HepG2 (cell line): ENCODE measurements around the gene ZBTB46. TPM values are rescaled to one million over a fixed set of nuclear protein-coding genes. Genes with fewer than 3 reads are reported as not detected.
A peak's percentile ranks its signal among the peaks of the same experiment; 100 is the strongest.

Source experiments
- ATAD3A ChIP-seq: sonication (generic); formaldehyde crosslinking; IDR thresholded peaks from 2 replicates; pipeline ENCODE4 v1.4.0; 2020; ENCODE audit warnings: missing genetic modification reagents
- ELF1 ChIP-seq: sonication (generic); formaldehyde crosslinking; IDR thresholded peaks from 2 replicates; pipeline ENCODE4 v1.4.0; 2020; ENCODE audit warnings: missing genetic modification reagents
- ESRRA ChIP-seq: sonication (generic); formaldehyde crosslinking; IDR thresholded peaks from 2 replicates; pipeline ENCODE4 v1.5.1; 2020; ENCODE audit warnings: mild to moderate bottlenecking, low read depth, missing genetic modification reagents
- GATAD1 ChIP-seq: IDR thresholded peaks from 2 replicates; pipeline ENCODE4 v1.6.1; 2016; ENCODE audit warnings: missing genetic modification reagents, missing compliant biosample characterization
- NBN ChIP-seq: fragments of 450-650 bp; conservative IDR thresholded peaks from 2 replicates; pipeline ENCODE4 v1.6.1; 2017
- NFATC3 ChIP-seq: sonication (generic); formaldehyde crosslinking; IDR thresholded peaks from 2 replicates; pipeline ENCODE4 v1.5.1; 2020; ENCODE audit warnings: mild to moderate bottlenecking, missing genetic modification reagents
- RFXANK ChIP-seq: IDR thresholded peaks from 2 replicates; pipeline ENCODE4 v1.6.1; 2016
- SIX4 ChIP-seq: sonication (generic); formaldehyde crosslinking; IDR thresholded peaks from 2 replicates; pipeline ENCODE4 v1.4.0; 2020; ENCODE audit warnings: missing genetic modification reagents
- ZNF331 ChIP-seq: sonication (generic); formaldehyde crosslinking; IDR thresholded peaks from 2 replicates; pipeline ENCODE4 v1.4.0; 2020; ENCODE audit warnings: missing genetic modification reagents
- ZNF430 ChIP-seq: sonication (generic); formaldehyde crosslinking; IDR thresholded peaks from 2 replicates; pipeline ENCODE4 v1.9.0; 2021; ENCODE audit warnings: mild to moderate bottlenecking, missing genetic modification reagents
- ZNF431 ChIP-seq: sonication (generic); formaldehyde crosslinking; IDR thresholded peaks from 2 replicates; pipeline ENCODE4 v1.9.0; 2022; ENCODE audit warnings: missing genetic modification reagents, low read depth, mild to moderate bottlenecking, borderline replicate concordance
- ZNF780A ChIP-seq: sonication (generic); formaldehyde crosslinking; IDR thresholded peaks from 2 replicates; pipeline ENCODE4 v1.8.0; 2022; ENCODE audit warnings: mild to moderate bottlenecking, missing genetic modification reagents, moderate library complexity
- polyA plus RNA-seq, 8 experiments: library from polyadenylated mRNA; depleted of rRNA in 3 of 8; stranded (reverse) in 7 of 8; unstranded in 1 of 8; fragments of >200 nt; fragmentation: Illumina TruSeq in 4 of 8; extraction: Trizol in 4 of 8; gene quantifications; 2 replicates each; pipeline versions ENCODE4 v1.2.1 to v1.2.3, GENCODE V29; 2011 to 2016; ENCODE audit warnings: low read depth in 4 of 8, missing spikeins in 1 of 8, mixed read lengths in 1 of 8; ENCODE audit not compliant: insufficient read depth in 1 of 8
- total RNA-seq, 5 experiments: library from RNA; depleted of rRNA; stranded (reverse); fragments of >200 nt; fragmentation: Illumina TruSeq; extraction: Trizol; gene quantifications; 2 replicates each; pipeline ENCODE4 v1.2.3, GENCODE V29; 2016; ENCODE audit warnings: low read depth in 1 of 5
- TF ChIP-seq, protein P1 (sequence below): IDR thresholded peaks from 2 replicates; pipeline ENCODE4 v1.6.1; 2018; ENCODE audit warnings: missing genetic modification reagents
- TF ChIP-seq, protein P2 (sequence below): sonication (generic); formaldehyde crosslinking; IDR thresholded peaks from 2 replicates; pipeline ENCODE4 v1.4.0; 2020; ENCODE audit warnings: mild to moderate bottlenecking, missing genetic modification reagents
- TF ChIP-seq, protein P3 (sequence below): sonication (generic); formaldehyde crosslinking; IDR thresholded peaks from 2 replicates; pipeline ENCODE4 v1.9.0; 2021; ENCODE audit warnings: missing genetic modification reagents, borderline replicate concordance
- TF ChIP-seq, protein P4 (sequence below): sonication (generic); formaldehyde crosslinking; IDR thresholded peaks from 2 replicates; pipeline ENCODE4 v1.8.1; 2023; ENCODE audit warnings: mild to moderate bottlenecking, inconsistent platforms, moderate library complexity, missing genetic modification reagents, borderline replicate concordance
- TF ChIP-seq, protein P5 (sequence below): sonication (generic); formaldehyde crosslinking; IDR thresholded peaks from 2 replicates; pipeline ENCODE4 v1.8.0; 2022; ENCODE audit warnings: missing genetic modification reagents, mild to moderate bottlenecking, moderate library complexity, borderline replicate concordance

Gene ZBTB46
- total and polyA plus RNA-seq, 2 of the 13 experiments (the other 11 are each of a cell fraction or from before 2014, with no cell fraction given), result 1.6 to 13.5 TPM

DNA sequence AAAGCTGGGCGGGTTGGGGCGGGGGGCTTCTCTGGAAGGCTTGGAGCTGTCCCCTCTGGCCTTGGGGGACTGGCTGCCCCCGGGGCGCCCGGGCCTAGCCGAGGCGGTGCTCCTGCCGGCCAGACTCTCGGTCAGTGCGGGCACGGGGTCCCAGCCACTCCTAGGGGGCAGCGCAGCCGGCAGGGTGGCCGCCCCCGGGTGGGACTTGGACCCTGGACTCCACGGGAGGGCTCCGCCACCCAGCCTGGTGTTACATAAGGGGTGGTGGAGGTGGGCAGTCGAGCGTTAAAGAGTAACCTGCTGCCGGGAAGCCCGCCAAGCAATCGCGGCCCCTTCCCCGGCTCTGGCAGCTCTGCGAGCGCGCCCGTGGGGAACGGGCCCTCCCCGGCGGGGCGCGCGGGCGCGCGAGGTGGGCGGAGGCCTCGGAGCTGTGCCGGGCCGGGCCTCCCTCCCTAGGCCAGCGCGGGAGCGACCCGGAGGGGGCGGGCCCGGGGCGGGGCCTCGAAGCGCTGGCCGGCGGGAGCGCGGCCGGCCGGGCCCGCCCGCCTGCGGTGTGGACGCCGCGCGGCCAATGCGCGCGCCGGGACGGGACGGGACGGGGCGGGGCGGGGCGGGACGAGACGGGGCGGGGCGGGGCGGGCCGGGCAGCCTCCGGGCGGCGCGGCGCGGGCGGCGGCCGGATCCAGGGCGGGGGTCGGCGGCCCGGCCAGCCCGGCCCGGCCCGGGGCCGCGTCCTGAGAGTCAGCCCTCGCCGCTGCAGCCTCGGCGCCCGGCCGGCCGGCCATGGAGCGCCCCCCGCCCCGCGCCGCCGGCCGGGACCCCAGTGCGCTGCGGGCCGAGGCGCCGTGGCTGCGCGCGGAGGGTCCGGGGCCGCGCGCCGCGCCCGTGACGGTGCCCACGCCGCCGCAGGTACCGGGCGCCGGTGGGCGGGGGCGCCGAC lies 91.7 kb downstream of the ZBTB46 start, which contains the start of gene SLC2A4RG (continued):
- TF ChIP-seq, protein P1, sequence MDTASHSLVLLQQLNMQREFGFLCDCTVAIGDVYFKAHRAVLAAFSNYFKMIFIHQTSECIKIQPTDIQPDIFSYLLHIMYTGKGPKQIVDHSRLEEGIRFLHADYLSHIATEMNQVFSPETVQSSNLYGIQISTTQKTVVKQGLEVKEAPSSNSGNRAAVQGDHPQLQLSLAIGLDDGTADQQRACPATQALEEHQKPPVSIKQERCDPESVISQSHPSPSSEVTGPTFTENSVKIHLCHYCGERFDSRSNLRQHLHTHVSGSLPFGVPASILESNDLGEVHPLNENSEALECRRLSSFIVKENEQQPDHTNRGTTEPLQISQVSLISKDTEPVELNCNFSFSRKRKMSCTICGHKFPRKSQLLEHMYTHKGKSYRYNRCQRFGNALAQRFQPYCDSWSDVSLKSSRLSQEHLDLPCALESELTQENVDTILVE (CRISPR knock-in tag), result peak; percentile 98
- TF ChIP-seq RFXANK (CRISPR knock-in tag), result peak; percentile 66; the same call in 1 of the 2 replicates
- TF ChIP-seq, protein P2, sequence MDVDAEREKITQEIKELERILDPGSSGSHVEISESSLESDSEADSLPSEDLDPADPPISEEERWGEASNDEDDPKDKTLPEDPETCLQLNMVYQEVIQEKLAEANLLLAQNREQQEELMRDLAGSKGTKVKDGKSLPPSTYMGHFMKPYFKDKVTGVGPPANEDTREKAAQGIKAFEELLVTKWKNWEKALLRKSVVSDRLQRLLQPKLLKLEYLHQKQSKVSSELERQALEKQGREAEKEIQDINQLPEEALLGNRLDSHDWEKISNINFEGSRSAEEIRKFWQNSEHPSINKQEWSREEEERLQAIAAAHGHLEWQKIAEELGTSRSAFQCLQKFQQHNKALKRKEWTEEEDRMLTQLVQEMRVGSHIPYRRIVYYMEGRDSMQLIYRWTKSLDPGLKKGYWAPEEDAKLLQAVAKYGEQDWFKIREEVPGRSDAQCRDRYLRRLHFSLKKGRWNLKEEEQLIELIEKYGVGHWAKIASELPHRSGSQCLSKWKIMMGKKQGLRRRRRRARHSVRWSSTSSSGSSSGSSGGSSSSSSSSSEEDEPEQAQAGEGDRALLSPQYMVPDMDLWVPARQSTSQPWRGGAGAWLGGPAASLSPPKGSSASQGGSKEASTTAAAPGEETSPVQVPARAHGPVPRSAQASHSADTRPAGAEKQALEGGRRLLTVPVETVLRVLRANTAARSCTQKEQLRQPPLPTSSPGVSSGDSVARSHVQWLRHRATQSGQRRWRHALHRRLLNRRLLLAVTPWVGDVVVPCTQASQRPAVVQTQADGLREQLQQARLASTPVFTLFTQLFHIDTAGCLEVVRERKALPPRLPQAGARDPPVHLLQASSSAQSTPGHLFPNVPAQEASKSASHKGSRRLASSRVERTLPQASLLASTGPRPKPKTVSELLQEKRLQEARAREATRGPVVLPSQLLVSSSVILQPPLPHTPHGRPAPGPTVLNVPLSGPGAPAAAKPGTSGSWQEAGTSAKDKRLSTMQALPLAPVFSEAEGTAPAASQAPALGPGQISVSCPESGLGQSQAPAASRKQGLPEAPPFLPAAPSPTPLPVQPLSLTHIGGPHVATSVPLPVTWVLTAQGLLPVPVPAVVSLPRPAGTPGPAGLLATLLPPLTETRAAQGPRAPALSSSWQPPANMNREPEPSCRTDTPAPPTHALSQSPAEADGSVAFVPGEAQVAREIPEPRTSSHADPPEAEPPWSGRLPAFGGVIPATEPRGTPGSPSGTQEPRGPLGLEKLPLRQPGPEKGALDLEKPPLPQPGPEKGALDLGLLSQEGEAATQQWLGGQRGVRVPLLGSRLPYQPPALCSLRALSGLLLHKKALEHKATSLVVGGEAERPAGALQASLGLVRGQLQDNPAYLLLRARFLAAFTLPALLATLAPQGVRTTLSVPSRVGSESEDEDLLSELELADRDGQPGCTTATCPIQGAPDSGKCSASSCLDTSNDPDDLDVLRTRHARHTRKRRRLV (CRISPR knock-in tag), result no peak
- TF ChIP-seq, protein P3, sequence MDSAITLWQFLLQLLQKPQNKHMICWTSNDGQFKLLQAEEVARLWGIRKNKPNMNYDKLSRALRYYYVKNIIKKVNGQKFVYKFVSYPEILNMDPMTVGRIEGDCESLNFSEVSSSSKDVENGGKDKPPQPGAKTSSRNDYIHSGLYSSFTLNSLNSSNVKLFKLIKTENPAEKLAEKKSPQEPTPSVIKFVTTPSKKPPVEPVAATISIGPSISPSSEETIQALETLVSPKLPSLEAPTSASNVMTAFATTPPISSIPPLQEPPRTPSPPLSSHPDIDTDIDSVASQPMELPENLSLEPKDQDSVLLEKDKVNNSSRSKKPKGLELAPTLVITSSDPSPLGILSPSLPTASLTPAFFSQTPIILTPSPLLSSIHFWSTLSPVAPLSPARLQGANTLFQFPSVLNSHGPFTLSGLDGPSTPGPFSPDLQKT (CRISPR knock-in tag), result no peak
- no peak for TF ChIP-seq NBN
- peak; percentile 61; the same call in 1 of the 2 replicates for TF ChIP-seq SIX4 (CRISPR knock-in tag)
- TF ChIP-seq, protein P4, sequence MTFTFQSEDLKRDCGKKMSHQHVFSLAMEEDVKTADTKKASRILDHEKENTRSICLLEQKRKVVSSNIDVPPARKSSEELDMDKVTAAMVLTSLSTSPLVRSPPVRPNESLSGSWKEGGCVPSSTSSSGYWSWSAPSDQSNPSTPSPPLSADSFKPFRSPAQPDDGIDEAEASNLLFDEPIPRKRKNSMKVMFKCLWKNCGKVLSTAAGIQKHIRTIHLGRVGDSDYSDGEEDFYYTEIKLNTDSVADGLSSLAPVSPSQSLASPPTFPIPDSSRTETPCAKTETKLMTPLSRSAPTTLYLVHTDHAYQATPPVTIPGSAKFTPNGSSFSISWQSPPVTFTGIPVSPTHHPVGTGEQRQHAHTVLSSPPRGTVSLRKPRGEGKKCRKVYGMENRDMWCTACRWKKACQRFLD (CRISPR knock-in tag), result peak; percentile 86
- TF ChIP-seq, protein P5, sequence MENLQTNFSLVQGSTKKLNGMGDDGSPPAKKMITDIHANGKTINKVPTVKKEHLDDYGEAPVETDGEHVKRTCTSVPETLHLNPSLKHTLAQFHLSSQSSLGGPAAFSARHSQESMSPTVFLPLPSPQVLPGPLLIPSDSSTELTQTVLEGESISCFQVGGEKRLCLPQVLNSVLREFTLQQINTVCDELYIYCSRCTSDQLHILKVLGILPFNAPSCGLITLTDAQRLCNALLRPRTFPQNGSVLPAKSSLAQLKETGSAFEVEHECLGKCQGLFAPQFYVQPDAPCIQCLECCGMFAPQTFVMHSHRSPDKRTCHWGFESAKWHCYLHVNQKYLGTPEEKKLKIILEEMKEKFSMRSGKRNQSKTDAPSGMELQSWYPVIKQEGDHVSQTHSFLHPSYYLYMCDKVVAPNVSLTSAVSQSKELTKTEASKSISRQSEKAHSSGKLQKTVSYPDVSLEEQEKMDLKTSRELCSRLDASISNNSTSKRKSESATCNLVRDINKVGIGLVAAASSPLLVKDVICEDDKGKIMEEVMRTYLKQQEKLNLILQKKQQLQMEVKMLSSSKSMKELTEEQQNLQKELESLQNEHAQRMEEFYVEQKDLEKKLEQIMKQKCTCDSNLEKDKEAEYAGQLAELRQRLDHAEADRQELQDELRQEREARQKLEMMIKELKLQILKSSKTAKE, result peak; percentile 80; the same call in 1 of the 2 replicates
- TF ChIP-seq ESRRA (CRISPR knock-in tag), result peak; percentile 65; the same call in 1 of the 2 replicates
- TF ChIP-seq ELF1 (CRISPR knock-in tag), result peak; percentile 55
- TF ChIP-seq ZNF331 (CRISPR knock-in tag), result peak; percentile 97
- TF ChIP-seq ZNF431 (CRISPR knock-in tag), result peak; percentile 63; the same call in 1 of the 2 replicates
- peak; percentile 93 for TF ChIP-seq ZNF430 (CRISPR knock-in tag)
- TF ChIP-seq ZNF780A (CRISPR knock-in tag), result peak; percentile 68; the same call in 1 of the 2 replicates
- no peak for TF ChIP-seq ATAD3A (CRISPR knock-in tag)
- TF ChIP-seq NFATC3 (CRISPR knock-in tag), result 0 out of 2 replicates have a peak, but pooled peaks have one; percentile 46
- no peak for TF ChIP-seq GATAD1
